ENCODE measurements around the gene GRIN2D.
"Not testable (repeated sequence)": the region's sequence is repeated elsewhere in the genome, so short reads cannot be mapped to it uniquely, and the experiment has no call there.

GRIN2D gene

DNA sequence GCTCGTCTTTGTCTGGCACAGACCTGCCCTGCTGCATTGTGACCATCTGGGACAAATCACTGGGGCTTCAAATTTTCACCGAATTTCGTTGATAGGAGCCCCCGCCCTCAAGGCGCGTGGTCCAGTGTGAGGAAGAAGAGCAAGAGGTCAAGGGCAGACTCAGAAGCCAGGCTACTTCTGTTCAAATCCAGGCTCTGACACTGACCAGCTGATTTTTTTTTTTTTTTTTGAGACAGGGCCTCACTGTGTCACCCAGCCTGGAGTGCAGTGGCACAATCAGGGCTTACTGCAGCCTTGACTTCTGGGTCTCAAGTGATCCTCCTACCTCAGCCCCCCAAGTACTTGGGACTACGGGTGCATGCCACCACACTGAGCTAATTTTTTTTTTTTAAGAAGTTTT lies 22.1 kb upstream of the GRIN2D start:
- DNase-seq (ENCODE audit: low read depth in 2 of 2, low spot score in 1 of 2), result no peak

DNA sequence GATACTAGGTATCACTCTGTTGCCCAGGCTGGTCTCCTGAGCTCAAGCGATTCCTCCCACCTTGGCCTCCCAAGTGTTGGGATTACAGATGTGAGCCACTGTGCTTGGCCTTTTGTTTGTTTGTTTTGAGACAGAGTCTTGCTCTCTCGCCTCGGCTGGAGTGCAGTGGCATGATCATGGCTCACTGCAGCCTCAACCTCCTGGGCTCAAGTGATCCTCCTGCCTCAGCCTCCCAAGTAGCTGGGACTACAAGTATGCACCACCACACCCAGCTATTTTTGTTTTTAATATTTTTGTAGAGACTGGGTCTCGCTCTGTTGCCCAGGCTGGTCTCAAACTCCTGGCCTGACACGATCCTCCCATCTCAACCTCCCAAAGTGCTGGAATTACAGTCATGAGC lies 21.7 kb upstream of the GRIN2D start:
- DNase-seq (ENCODE audit: low read depth in 2 of 2, low spot score in 1 of 2), result not testable (repeated sequence)

DNA sequence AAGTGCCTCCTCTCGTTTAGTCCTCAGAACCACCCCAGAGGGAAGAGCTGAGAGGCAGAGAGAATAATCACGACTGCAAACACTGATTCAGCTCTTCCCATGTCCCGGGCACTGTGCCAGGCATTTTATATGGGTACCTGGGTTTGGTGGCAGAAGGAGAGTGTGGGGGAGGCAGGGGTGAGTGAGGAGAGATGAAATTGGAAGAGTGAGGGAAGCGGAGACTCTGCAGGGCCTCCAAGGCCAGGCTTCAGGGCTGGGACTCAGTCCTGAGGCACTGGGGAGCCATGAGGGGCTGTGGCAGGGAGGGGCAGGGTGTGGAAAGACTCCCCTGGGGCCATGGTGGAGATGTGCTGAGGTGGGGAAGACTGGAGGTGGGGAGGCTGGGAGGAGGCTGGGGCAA lies 20.6 kb upstream of the GRIN2D start:
- DNase-seq (ENCODE audit: low read depth in 2 of 2, low spot score in 1 of 2), result no peak

DNA sequence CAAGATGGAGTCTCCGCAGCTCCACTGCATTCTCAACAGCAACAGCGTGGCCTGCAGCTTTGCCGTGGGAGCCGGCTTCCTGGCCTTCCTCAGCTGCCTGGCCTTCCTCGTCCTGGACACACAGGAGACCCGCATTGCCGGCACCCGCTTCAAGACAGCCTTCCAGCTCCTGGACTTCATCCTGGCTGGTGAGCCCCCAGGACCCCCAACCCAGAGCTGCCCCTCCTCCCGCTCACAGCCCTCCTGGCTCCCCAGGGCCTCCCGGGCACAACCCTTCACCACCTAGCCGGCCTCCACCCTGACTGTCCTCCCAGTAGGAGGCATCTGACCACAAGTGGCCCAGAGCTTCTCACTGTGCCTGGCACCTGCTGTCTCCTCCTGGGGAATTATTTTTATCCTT lies 19.9 kb upstream of the GRIN2D start:
- no peak for DNase-seq (ENCODE audit: low read depth in 2 of 2, low spot score in 1 of 2)

DNA sequence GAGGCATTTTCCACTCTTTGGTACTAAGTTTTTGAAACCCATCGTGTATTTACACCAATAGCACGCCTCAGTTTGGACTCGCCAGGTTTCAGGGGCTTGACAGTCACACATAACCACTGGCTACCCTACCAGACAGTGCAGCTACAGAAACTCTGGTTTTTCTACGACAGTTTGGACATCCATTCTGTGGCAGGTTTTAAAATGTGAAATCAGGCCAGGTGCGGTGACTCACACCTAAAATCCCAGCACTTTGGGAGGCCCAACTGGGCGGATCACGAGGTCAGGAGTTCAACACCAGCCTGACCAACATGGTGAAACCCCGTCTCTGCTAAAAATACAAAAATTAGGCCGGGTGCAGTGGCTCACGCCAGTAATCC lies 15.3 kb upstream of the GRIN2D start:
- DNase-seq (ENCODE audit: low read depth in 2 of 2, low spot score in 1 of 2), result no peak

DNA sequence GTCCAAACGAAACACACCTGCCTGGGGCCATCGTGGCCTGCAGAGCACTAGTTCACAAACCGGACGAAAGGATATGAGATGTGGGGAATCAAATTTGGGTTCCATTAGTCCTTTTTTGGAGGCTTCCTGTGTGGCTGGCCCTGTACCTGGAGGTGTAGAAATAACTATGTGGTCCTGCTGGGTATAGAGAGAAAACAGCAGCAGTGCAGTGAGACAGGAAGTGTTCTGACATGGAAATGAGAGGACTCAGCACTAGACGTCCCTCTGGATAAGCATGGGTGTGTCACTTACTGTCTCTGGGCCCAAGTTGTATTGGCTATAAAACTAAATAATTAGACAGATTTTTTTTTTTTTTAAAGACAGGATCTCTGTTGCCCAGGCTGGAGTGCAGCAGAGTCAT lies 14.4 kb upstream of the GRIN2D start:
- DNase-seq (ENCODE audit: low read depth in 2 of 2, low spot score in 1 of 2), result no peak

DNA sequence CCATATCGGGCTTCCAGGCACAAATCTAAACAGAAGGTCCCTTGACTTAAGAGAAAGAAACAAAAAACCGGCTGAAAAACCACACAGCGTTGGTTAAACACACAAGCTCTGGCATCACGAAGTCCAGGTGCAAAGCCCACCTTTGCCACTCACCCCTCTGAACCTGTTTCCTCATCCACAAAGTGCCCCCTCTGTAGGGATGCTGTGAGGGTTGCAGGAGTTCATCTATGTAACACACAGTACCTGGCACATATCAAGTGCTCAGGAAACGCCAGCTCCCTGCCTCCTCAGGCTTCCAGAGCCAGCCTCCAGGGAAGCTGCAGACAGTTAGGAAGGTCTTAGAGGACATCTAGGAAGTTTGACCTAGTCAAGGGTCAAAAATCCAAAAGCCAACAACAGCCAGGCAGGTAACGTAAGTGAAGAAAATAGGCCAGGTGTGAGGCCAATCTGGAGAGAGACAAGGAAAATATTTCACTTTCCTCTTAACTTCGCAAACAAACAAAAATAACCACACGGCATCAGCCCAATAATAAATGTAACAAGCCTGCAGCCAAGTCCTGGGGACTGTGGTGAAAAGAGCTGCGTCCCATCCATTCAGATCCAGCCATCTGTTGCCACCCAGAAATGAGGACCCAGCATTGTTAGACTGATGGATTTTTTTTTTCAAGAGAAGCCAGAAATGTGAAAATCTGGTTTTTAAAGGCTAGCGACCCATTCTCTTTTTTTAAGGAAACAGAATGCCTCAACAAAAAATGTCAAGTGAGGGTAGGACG lies 12.1 kb upstream of the GRIN2D start:
- no peak for DNase-seq (ENCODE audit: low read depth in 2 of 2, low spot score in 1 of 2)

DNA sequence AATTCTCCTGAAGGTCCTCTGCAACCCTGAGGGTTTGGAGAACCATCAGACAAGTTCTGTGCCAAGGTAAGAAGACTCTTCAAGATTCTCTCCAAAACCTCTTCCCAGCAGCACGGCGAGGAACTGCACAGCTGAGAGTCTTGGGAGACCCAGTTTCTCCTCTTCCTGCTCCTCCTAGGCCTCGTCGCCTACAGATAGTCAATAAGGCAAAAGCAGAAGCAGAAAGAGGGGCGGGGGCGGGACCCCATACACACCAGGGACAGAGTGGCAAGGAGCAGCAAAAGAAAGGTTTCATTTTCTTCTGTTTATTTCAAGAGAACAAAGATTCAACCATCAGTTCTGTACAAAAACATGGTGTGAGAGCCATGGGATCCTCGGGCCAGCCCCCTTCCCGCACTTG lies 11.2 kb upstream of the GRIN2D start:
- no peak for DNase-seq (ENCODE audit: low read depth in 2 of 2, low spot score in 1 of 2)

DNA sequence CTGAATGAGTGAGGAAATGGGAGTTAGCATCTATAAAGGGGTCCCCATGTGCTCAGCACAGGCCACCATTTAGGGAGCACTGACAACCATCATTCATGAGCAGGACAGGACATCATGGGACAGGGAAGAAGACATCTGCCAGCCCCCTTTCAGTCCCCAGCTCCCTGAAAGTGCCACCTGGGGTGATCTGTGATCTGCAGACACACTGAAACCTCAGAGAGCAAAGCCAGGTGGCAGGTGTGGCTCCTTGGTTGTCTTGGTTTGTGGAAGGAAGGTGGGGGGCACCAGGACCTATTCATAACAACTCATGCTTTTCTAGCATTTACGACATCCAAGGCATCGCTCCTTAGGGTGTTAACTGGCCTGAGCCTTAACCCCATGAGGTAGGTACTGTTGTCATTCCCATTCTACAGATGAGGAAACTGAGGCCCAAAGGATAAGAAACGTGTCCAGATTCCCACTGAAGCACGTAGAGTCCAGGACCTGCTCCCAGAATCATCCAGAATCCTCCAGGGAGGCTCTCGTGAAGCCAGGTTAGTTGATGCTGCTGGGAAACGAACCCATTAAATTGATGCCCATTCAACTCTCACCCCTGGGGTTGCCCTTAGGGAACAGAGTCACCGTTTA lies 7.9 kb upstream of the GRIN2D start:
- DNase-seq (ENCODE audit: low read depth in 2 of 2, low spot score in 1 of 2), result no peak

DNA sequence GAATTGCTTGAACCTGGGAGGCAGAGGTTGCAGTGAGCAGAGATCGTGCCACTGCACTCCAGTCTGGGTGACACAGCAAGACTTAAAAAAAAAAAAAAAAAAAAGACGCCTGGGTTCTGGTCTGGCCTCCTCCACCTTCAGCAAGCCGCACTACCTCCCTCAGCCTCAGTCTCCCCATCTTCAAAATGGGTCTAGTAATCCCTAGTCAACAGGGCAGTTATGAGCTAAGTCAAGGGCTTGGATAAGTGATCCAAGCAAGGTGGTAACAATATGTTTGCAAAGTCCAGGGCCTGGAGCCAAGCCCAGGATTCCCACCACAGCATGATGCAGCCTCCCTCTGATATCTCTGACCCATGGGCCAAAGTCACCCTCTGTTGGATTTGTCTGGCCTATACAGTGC lies 6.5 kb upstream of the GRIN2D start:
- DNase-seq (ENCODE audit: low read depth in 2 of 2, low spot score in 1 of 2), result no peak

DNA sequence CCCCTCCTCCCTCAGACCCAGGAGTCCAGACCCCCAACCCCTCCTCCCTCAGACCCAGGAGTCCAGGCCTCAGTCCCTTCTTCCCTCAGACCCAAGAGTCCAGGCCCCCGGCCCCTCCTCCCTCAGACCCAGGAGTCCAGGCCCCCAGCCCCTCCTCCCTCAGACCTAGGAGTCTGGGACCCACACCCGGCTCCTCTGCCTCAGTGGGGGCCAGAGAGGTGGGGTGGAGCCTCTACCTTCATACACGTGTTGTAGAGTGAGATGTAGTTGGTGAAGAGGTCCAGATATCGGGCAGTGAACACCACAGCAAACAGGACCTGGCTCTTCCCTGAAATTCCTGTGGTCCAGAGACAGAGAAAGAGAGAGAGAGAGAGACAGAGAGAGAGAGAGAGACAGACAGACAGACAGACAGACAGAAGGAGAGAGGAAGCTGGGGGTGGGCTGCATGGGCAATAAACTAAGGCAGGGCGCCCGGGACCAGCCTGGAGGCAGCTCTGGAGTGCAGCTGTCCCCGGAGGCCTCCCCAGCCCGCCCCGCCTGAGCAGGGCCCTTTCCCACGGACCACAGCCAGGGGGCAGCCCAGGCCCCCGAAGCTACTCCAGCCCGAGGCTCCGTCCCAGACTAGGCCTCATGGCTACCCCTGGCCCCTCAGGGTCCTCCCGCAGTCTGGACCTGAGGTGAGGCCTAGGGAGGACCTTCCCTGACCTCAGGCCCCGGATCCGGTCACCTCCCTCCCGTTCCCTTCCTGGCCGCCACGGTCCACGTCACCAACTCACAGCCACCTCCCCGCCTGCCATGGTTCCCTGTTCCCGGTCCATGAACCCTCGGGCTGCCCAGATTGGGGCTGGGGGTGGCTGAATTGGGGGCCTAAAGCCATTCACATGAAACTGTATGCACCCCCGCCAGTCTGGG lies 3.0 kb upstream of the GRIN2D start:
- DNase-seq (ENCODE audit: low read depth in 2 of 2, low spot score in 1 of 2), result peak; percentile 31 to 34

DNA sequence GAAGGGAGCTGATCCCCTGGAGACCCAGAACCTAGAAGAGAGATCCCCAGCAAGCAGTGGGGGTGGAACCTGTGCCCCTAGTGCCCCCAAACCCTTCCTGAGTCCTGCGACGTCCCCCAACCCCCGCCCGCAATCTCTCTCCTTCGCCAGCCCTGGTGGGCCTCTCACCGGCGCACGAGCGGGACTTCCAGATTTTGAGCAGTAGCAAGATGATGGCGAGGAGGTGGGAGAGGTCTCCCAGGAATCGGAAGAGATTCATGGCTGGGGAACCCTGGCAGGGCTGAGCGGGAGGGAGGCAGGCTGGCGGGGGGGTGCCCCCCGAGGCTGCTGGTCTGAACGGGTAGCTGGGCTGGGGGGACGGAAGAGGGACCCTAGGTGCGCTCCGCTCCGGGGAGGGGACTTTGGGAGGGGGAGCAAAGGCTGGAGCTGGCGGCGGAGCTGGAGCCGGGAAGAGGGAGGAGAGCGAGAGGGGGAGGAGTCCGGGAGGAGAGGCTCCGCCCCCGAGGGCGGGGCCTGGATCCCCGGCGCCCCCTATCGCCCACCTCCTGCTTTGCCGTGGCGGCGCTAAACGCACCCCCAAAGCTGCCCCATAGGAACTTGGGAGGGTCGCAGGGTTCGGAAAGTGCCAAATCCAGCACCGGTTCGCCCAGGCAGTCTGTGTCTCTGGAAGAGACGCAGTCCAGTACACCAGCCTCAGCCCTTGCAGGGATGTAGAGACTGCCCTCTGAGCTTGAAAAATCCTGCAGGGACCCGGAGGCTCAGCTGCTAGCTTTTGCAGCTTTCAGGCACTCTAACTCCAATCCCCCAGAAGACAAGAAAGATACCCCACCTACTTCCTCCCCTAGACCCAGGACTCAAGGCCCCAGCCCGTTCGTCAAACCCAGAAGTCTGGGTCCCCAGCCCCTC lies 2.1 kb upstream of the GRIN2D start, which contains the start of gene KDELR1:
KDELR1 (minus strand) TSS at position 452 of the 906 bp plus-strand sequence; CDS start at position 259, 193 bp downstream.
- peak; percentile 49 for DNase-seq (ENCODE audit: low read depth in 2 of 2, low spot score in 1 of 2)

DNA sequence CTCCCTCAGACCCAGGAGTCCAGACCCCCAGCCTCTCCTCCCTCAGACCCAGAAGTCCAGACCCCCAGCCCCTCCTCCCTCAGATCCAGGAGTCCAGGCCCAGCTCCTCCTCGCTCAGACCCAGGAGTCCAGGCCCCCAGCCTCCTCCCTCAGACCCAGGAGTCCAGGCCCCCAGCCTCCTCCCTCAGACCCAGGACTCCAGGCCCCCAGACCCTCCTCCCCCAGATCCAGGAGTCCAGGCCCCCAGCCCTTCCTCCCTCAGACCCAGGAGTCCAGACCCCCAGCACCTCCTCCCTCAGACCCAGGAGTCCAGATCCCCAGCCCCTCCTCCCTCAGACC lies 1.5 kb upstream of the GRIN2D start:
- not testable (repeated sequence) for DNase-seq (ENCODE audit: low read depth in 2 of 2, low spot score in 1 of 2)

DNA sequence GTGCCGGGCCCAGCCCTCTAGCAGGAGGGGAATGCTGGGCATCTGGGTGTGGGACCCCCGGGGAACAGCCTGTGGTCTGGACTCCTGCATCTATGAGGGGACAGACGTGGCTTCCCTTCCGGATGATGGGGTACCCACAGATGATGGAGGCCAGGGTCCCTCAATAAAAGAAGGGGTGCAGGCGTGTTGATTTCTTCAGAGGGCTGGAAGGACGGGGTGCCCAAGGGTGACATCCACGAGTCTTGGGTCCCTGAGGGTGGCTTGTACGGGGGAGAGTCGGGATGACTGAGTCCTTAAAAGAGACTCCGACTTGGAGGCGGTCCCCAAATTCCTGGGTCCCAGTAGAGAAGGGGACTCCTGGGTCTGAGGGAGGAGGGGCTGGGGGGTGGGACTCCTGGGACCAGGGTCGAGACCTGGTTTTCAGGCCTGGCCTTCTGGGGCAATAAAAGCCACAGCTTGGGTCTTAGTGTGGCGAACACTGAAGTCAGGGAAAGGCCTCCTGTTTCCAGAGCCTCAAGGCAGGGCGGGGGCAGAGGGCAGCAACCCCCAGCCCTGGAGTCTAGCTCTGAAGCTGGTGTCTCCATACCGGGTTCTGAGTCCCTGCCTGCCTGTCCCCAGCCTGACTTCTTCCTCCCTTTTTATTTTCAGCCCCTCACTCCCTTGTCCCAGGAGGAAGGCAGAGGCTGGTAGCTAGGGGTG lies 459 bp upstream of the GRIN2D start:
- DNase-seq (ENCODE audit: low read depth in 2 of 2, low spot score in 1 of 2), result no peak

DNA sequence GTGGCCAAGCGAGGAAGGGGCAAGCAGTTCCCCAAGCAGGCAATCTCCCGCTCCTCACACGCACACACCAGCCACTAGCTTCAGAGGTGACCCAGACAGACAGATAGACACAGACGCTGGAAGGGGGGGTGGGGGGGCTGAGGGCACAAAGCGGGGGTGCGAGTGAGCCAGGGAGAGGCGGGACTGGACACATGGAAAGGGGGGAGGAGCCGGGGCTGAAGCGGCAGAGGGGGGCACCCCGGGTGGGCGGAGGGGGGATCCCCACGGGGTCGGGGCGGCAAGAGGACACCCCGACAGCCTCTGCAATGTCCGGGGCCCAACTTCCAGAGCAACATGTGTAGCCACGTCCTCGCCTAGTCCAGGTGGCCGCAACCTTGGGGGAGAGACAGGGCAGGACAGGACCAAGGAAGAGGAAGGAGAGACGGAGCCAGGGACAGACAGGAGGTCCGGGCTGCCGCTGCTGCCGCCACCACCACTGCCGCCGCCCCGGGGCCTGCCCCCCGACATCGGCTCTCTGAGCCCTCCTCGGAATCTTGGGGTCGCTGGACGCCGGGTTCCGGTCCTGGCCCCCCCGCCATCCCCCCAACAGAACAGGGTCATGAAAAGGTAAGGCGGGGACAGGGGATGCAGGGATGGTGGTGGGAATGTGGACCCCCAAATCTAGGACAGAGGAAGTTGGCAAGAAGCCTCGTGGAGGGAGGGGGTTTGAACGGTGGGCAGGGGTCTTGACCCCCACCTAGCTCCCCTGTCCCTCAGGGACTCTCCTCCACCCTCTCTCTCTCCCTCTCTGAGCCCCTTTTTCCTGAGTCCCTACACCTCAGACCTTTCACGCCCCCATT lies 1.1 kb downstream of the GRIN2D start:
- no peak for DNase-seq (ENCODE audit: low read depth in 2 of 2, low spot score in 1 of 2)

DNA sequence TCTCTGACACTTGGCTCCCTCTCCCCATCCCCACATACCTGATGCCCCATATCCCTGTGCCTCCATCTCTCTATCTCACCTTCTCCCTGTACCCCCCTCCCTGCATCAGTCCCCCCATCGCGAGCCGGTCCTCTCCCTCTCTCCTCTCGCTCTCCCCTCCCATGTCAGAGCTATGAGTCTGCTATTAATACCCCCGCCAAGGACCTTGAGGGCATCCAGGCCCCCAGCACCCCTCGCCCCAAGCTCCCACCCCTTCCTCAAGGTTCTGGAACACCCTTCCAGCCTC lies 1.6 kb downstream of the GRIN2D start:
- no peak for DNase-seq (ENCODE audit: low read depth in 2 of 2, low spot score in 1 of 2)

DNA sequence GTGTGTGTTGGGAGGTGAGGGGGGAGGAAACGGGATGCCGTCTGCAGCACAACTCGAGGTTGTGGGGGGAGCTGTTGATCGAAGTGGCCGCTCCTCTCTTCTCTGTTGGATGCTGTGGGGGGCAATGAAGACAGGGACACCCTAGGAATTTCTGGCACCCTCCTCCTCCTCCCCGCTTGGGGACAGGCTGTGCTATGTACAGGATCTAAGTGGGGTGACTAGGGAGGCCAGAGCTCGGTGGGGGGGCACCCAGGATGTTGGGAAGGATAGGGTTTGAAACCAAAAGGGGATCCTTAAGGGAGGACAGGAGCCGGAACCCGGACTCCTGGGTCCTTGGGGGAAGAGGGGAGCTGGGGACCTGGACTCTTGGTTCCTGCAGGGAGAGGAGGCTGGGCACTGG lies 2.0 kb downstream of the GRIN2D start:
- DNase-seq (ENCODE audit: low read depth in 2 of 2, low spot score in 1 of 2), result no peak

DNA sequence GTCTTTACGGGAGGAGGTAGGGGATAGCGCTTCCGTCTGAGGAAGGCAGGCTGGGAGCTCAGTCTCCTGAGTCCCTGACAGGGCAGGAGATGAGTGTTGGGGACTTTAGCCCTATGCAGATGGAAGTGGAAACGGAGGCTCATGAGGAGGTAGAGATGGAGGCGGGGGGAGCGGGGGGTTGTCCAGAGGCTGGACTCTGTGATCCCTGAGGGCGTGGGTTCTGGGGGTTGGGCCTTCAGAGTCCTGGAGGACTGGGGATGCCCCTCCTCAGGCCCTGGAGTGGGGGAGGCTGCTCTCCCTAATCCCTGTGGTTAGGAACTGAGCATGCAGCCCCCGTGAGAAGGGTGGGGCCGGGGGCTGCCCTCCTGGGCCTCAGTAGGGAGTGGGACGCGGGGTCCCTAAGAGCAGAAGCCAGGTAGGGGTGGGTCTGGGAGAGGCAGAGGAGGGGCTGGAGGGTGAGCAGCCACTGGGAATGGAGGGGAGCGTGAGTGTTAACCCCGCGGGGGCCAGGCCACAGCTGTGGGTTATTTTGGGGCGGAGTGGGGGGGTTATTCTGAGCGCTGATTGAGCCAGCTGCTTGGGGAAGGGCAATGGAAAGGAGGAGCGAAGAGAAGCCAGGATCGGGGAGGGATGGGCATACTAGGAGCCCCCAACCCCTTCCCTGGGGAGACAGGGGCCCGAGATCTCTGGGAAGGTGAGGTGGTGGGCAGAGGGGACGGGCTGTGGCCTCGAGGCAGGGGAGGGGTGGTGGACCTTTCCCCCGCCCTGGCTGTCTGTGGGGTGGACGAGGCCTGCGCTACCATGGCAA lies 2.8 kb downstream of the GRIN2D start:
- no peak for DNase-seq (ENCODE audit: low read depth in 2 of 2, low spot score in 1 of 2)

DNA sequence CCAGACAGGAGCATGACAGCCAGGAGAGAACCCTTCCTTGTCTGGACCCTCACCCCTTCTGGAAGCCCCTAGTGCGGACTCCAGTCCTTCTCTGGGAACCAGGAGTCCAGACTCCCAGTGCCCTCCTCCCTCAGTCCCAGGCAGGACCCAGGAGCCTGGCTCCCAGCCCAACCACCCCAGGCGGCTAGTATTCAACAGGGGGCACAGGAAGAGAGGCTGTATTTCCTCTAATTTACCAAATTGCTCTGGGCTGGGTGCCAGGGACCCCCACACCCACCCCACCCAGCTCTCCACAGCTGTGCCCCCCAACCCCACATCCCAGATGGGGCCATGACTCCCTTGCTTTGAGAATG lies 3.3 kb downstream of the GRIN2D start:
- no peak for DNase-seq (ENCODE audit: low read depth in 2 of 2, low spot score in 1 of 2)
